CD4-positive, alpha-beta memory T cell (primary cell): ENCODE data around the gene ALMS1. TPM values are rescaled to one million over a fixed set of nuclear protein-coding genes. Genes with fewer than 3 reads are reported as not detected.

ENCODE experiments used
- CTCF ChIA-PET: fragments of 350-600 bp; sonication (Branson Sonifier 250); formaldehyde crosslinking; loops from one replicate; lab custom pipeline; 2021; ENCODE audit warnings: inconsistent platforms; ENCODE audit not compliant: partially characterized antibody; lab: Charles Lee
- POLR2A ChIA-PET: fragments of 350-600 bp; sonication (Branson Sonifier 250); formaldehyde crosslinking; loops from one replicate; lab custom pipeline; 2021; ENCODE audit not compliant: partially characterized antibody; lab: Charles Lee
- DNase-seq, 5 donors: peaks; one replicate each; pipeline versions ENCODE4 v3.0.0 to v3.0.0-alpha.2; 2020 to 2022; ENCODE audit warnings: mixed read lengths in 1 of 5
- H3K27ac ChIP-seq: one replicate; pipeline ENCODE4 v1.7.0; 2013; ENCODE audit warnings: low read depth, low read length
- H3K27me3 ChIP-seq: 2 replicates; pipeline ENCODE4 v1.7.0; 2013; ENCODE audit warnings: mild to moderate bottlenecking, low read length, moderate library complexity; ENCODE audit not compliant: insufficient read depth
- H3K36me3 ChIP-seq: 2 replicates; pipeline ENCODE4 v1.7.0; 2013; ENCODE audit warnings: mild to moderate bottlenecking, low read length, moderate library complexity; ENCODE audit not compliant: insufficient read depth
- H3K4me1 ChIP-seq: 2 replicates; pipeline ENCODE4 v1.7.0; 2013; ENCODE audit warnings: mild to moderate bottlenecking, low read length, moderate library complexity; ENCODE audit not compliant: insufficient read depth
- H3K4me3 ChIP-seq, 2 donors: one replicate each; pipeline ENCODE4 v1.7.0; 2013; ENCODE audit warnings: low read length in 2 of 2, mild to moderate bottlenecking in 1 of 2
- H3K9me3 ChIP-seq, 2 donors: one replicate each; pipeline ENCODE4 v1.7.0; 2013; ENCODE audit warnings: low read length in 2 of 2, control low read depth in 1 of 2; ENCODE audit not compliant: control insufficient read depth in 1 of 2
- H3K27ac Mint-ChIP-seq, 7 donors: one replicate each; pipeline ENCODE4 v1.8.0; 2020 to 2021; ENCODE audit warnings: mixed read lengths in 7 of 7, mild to moderate bottlenecking in 6 of 7, inconsistent platforms in 3 of 7, moderate library complexity in 3 of 7
- H3K27me3 Mint-ChIP-seq, 2 donors: one replicate each; pipeline ENCODE4 v1.8.0; 2020 to 2021; ENCODE audit warnings: mixed read lengths in 2 of 2
- H3K36me3 Mint-ChIP-seq, 2 donors: one replicate each; pipeline ENCODE4 v1.8.0; 2020 to 2021; ENCODE audit warnings: mixed read lengths in 2 of 2, inconsistent platforms in 1 of 2, mild to moderate bottlenecking in 1 of 2
- H3K4me1 Mint-ChIP-seq, 4 donors: one replicate each; pipeline ENCODE4 v1.8.0; 2020 to 2021; ENCODE audit warnings: mixed read lengths in 4 of 4, mild to moderate bottlenecking in 1 of 4
- H3K4me3 Mint-ChIP-seq, 8 donors: one replicate each; pipeline ENCODE4 v1.8.0; 2020 to 2021; ENCODE audit warnings: mixed read lengths in 8 of 8, mild to moderate bottlenecking in 7 of 8, moderate library complexity in 6 of 8, inconsistent platforms in 3 of 8
- H3K9me3 Mint-ChIP-seq, 8 donors: one replicate each; pipeline ENCODE4 v1.8.0; 2020 to 2021; ENCODE audit warnings: mixed read lengths in 8 of 8, mild to moderate bottlenecking in 5 of 8, inconsistent platforms in 3 of 8, moderate library complexity in 1 of 8
- intact Hi-C: fragments of 100-400 bp; cut with micrococcal nuclease; formaldehyde crosslinking; loops from one replicate; pipeline ENCODE4 v1.15.1; 2023
- polyA plus RNA-seq, 2 donors: library from polyadenylated mRNA; unstranded; fragments of 300-500 nt; fragmentation: Illumina TruSeq; gene quantifications; one replicate each; pipeline ENCODE4 v1.2.3, GENCODE V29; 2021
- total RNA-seq, 2 experiments: library from RNA; stranded (reverse); gene quantifications; one replicate each; pipeline ENCODE4 v1.2.3, GENCODE V29; 2021

ALMS1 gene
- total and polyA plus RNA-seq, 4 experiments from 2014 or later = 0.83 to 42.9 (median 19.5) TPM

GRCh38 chr2:73423913-73424312 is 38.3 kb downstream of the ALMS1 start:
- H3K36me3 ChIP-seq = peaks cover 6% of the 10 kb centered on the region
- intact Hi-C loops = no loop called here
- ChIA-PET POLR2A (interaction anchor here (0.5 kb wide), 1 partner anchor 577 kb away, joined by 3 read pairs; no protein-coding TSS in a partner anchor), CTCF (no interaction called here)
- H3K4me3 Mint-ChIP-seq = no peak overlapping the region
- no peaks in the 10 kb centered on the region for H3K27me3 ChIP-seq
- H3K9me3 Mint-ChIP-seq = no peaks in the 10 kb centered on the region
- no peaks in the 10 kb centered on the region for H3K9me3 ChIP-seq
- H3K36me3 Mint-ChIP-seq = peaks cover 47 to 60% of the 10 kb centered on the region in 2 donors
- H3K27me3 Mint-ChIP-seq = no peaks in the 10 kb centered on the region
- peak overlapping the region in 2 of 7 donors; percentile 22 to 49 for H3K27ac Mint-ChIP-seq
- no peaks in the 10 kb centered on the region for H3K4me1 ChIP-seq
- no peak overlapping the region for H3K4me3 ChIP-seq
- DNase-seq = no peak
- H3K27ac ChIP-seq = no peak overlapping the region
- peaks cover 0 to 2% (median 0%) of the 10 kb centered on the region in 4 donors for H3K4me1 Mint-ChIP-seq

GRCh38 chr2:73426176-73426575 is 40.5 kb downstream of the ALMS1 start:
- Histone ChIP-seq H3K36me3 (peaks cover 6% of the 10 kb centered on the region), H3K27me3 (no peaks in the 10 kb centered on the region), H3K9me3 (no peaks in the 10 kb centered on the region), H3K4me1 (no peaks in the 10 kb centered on the region), H3K4me3 (no peak overlapping the region), H3K27ac (no peak overlapping the region)
- Mint-ChIP-seq H3K27me3 (no peaks in the 10 kb centered on the region), H3K36me3 (peaks cover 54 to 55% of the 10 kb centered on the region in 2 donors), H3K4me1 (peaks cover 0 to 2% (median 0%) of the 10 kb centered on the region in 4 donors), H3K27ac (no peak overlapping the region), H3K4me3 (no peak overlapping the region), H3K9me3 (no peaks in the 10 kb centered on the region)
- intact Hi-C loops = no loop called here
- DNase-seq = no peak
- ChIA-PET POLR2A (no interaction called here), CTCF (interaction anchor here (1.5 kb wide), 1 partner anchor 39 kb away, joined by 3 read pairs; no protein-coding TSS in a partner anchor)

GRCh38 chr2:73436019-73436418 is 50.4 kb downstream of the ALMS1 start:
- Mint-ChIP-seq H3K4me3 (no peak overlapping the region), H3K27ac (no peak overlapping the region), H3K9me3 (peaks cover 0 to 3% (median 0%) of the 10 kb centered on the region in 8 donors), H3K4me1 (no peaks in the 10 kb centered on the region), H3K36me3 (peaks cover 23% of the 10 kb centered on the region in 2 donors), H3K27me3 (no peaks in the 10 kb centered on the region)
- CTCF ChIA-PET = interaction anchor here (1.1 kb wide), 1 partner anchor 15 kb away, joined by 3 read pairs; no protein-coding TSS in a partner anchor
- Histone ChIP-seq H3K4me3 (no peak overlapping the region), H3K27ac (no peak overlapping the region), H3K4me1 (no peaks in the 10 kb centered on the region), H3K36me3 (peaks cover 6% of the 10 kb centered on the region), H3K27me3 (no peaks in the 10 kb centered on the region), H3K9me3 (peaks cover 0 to 7% of the 10 kb centered on the region in 2 donors)
- intact Hi-C loops = no loop called here
- DNase-seq = no peak
- POLR2A ChIA-PET = no interaction called here

GRCh38 chr2:73444202-73444601 is 58.6 kb downstream of the ALMS1 start:
- Mint-ChIP-seq H3K27me3 (no peaks in the 10 kb centered on the region), H3K9me3 (no peaks in the 10 kb centered on the region), H3K36me3 (peaks cover 67 to 80% of the 10 kb centered on the region in 2 donors), H3K4me3 (no peak overlapping the region), H3K27ac (no peak overlapping the region), H3K4me1 (no peaks in the 10 kb centered on the region)
- POLR2A ChIA-PET = no interaction called here
- H3K36me3 ChIP-seq = peaks cover 4% of the 10 kb centered on the region
- no peaks in the 10 kb centered on the region for H3K4me1 ChIP-seq
- intact Hi-C loops = no loop called here
- no peaks in the 10 kb centered on the region for H3K27me3 ChIP-seq
- no peak overlapping the region for H3K27ac ChIP-seq
- CTCF ChIA-PET = no interaction called here
- H3K9me3 ChIP-seq = no peaks in the 10 kb centered on the region
- no peak overlapping the region for H3K4me3 ChIP-seq
- no peak for DNase-seq

GRCh38 chr2:73448856-73449255 is 63.2 kb downstream of the ALMS1 start:
- ChIA-PET CTCF (no interaction called here), POLR2A (no interaction called here)
- Histone ChIP-seq H3K27me3 (no peaks in the 10 kb centered on the region), H3K36me3 (peaks cover 4% of the 10 kb centered on the region), H3K9me3 (no peaks in the 10 kb centered on the region), H3K4me3 (no peak overlapping the region), H3K4me1 (no peaks in the 10 kb centered on the region), H3K27ac (no peak overlapping the region)
- Mint-ChIP-seq H3K9me3 (no peaks in the 10 kb centered on the region), H3K27ac (no peak overlapping the region), H3K4me3 (no peak overlapping the region), H3K4me1 (no peaks in the 10 kb centered on the region), H3K36me3 (peaks cover 75 to 79% of the 10 kb centered on the region in 2 donors), H3K27me3 (no peaks in the 10 kb centered on the region)
- intact Hi-C loops = no loop called here
- no peak for DNase-seq

GRCh38 chr2:73449404-73449803 is 63.8 kb downstream of the ALMS1 start:
- H3K4me1 ChIP-seq = no peaks in the 10 kb centered on the region
- H3K9me3 ChIP-seq = no peaks in the 10 kb centered on the region
- no peaks in the 10 kb centered on the region for H3K9me3 Mint-ChIP-seq
- intact Hi-C loops = no loop called here
- no peak for DNase-seq
- H3K27ac Mint-ChIP-seq = no peak overlapping the region
- H3K27me3 Mint-ChIP-seq = no peaks in the 10 kb centered on the region
- H3K36me3 ChIP-seq = peaks cover 4% of the 10 kb centered on the region
- no peak overlapping the region for H3K4me3 ChIP-seq
- peaks cover 74 to 75% of the 10 kb centered on the region in 2 donors for H3K36me3 Mint-ChIP-seq
- no peak overlapping the region for H3K4me3 Mint-ChIP-seq
- ChIA-PET CTCF (no interaction called here), POLR2A (no interaction called here)
- no peaks in the 10 kb centered on the region for H3K4me1 Mint-ChIP-seq
- no peak overlapping the region for H3K27ac ChIP-seq
- H3K27me3 ChIP-seq = no peaks in the 10 kb centered on the region

- Mint-ChIP-seq H3K27me3 (no peaks in the 10 kb centered on the region), H3K4me3 (no peak overlapping the region), H3K36me3 (peaks cover 72 to 74% of the 10 kb centered on the region in 2 donors), H3K9me3 (peaks cover 0 to 2% (median 0%) of the 10 kb centered on the region in 8 donors), H3K4me1 (no peaks in the 10 kb centered on the region), H3K27ac (no peak overlapping the region)
- CTCF ChIA-PET = no interaction called here
- no peak overlapping the region for H3K27ac ChIP-seq
- H3K36me3 ChIP-seq = peaks cover 4% of the 10 kb centered on the region
- intact Hi-C loops = no loop called here
- no peaks in the 10 kb centered on the region for H3K9me3 ChIP-seq
- no peaks in the 10 kb centered on the region for H3K27me3 ChIP-seq
- POLR2A ChIA-PET = no interaction called here
- no peak overlapping the region for H3K4me3 ChIP-seq
- no peaks in the 10 kb centered on the region for H3K4me1 ChIP-seq
- DNase-seq = no peak
These were observed 65.8 kb downstream of the ALMS1 start for GRCh38 chr2:73451263-73451972.
